K562 (cell line): Measurements from ENCODE around the gene MUSK. TPM values are rescaled to one million over a fixed set of nuclear protein-coding genes. Genes with fewer than 3 reads are reported as not detected.

Experiments used
- ATAC-seq: fragments of 200-7000 bp; cut with Tn5 transposase; 3 replicates; pipeline ENCODE4 v1.9.1; 2020; ENCODE audit warnings: moderate library complexity
- BruUV-seq: library from RNA; stranded (reverse); fragments of 400-500 nt; replicated peaks from 2 replicates; lab custom pipeline; 2021; lab: Mats Ljungman, UMichigan
- CTCF ChIA-PET: fragments of 300-600 bp; formaldehyde crosslinking; extraction: SDS; loops from one replicate; lab custom pipeline; 2021; ENCODE audit warnings: low intra/inter-chr PET ratio; lab: Yijun Ruan, JAX
- POLR2A ChIA-PET: fragments of 300-600, 350-650 bp; sonication (Branson Sonifier 250); formaldehyde crosslinking; extraction: SDS; loops from one replicate; lab custom pipeline; 2021; ENCODE audit warnings: antibody characterized with exemption, inconsistent platforms; lab: Yijun Ruan, JAX
- DNase-seq, 4 experiments: peaks; one replicate each; pipeline versions ENCODE4 v3.0.0 to v3.0.0-alpha.2; 2011 to 2018; ENCODE audit warnings: low spot score in 3 of 4, mixed read lengths in 3 of 4; ENCODE audit errors: extremely low read depth in 1 of 4
- FAIRE-seq: peaks from 2 replicates; lab custom pipeline; 2011; peaks lifted over from hg19 to GRCh38; lab: Jason Lieb, UNC
- H2AFZ ChIP-seq: 2 replicates; pipeline ENCODE4 v1.6.0; 2011; ENCODE audit warnings: low read depth, low read length, control low read depth, inconsistent platforms
- H3K27ac ChIP-seq: fragments of 200-600 bp; 3 replicates; pipeline ENCODE4 v1.8.0; 2011; ENCODE audit warnings: low read depth, mild to moderate bottlenecking, control low read depth, inconsistent platforms, low read length, moderate library complexity, mixed read lengths; ENCODE audit errors: extremely low read depth
- H3K27me3 ChIP-seq, 2 experiments: fragments of 300-600 bp in 1 of 2; 2 replicates in 1 of 2; 3 replicates in 1 of 2; pipeline versions ENCODE4 v1.6.0 to v1.8.0; 2011; ENCODE audit warnings: inconsistent platforms in 2 of 2, low read length in 2 of 2, mild to moderate bottlenecking in 1 of 2, mixed read lengths in 1 of 2, moderate library complexity in 1 of 2; ENCODE audit not compliant: control insufficient read depth in 2 of 2, insufficient read depth in 2 of 2
- H3K36me3 ChIP-seq: fragments of 300-600 bp; 3 replicates; pipeline ENCODE4 v1.8.0; 2011; ENCODE audit warnings: mild to moderate bottlenecking, low read length, inconsistent platforms; ENCODE audit not compliant: control insufficient read depth, insufficient read depth
- H3K4me1 ChIP-seq, 2 experiments: fragments of 200-600 bp in 1 of 2; replicated peaks in 1 of 2; 2 replicates in 1 of 2; 3 replicates in 1 of 2; pipeline versions ENCODE4 v1.5.1 to v1.8.0; 2011; ENCODE audit warnings: inconsistent platforms in 2 of 2, low read length in 2 of 2, mild to moderate bottlenecking in 1 of 2, mixed read lengths in 1 of 2, moderate library complexity in 1 of 2; ENCODE audit not compliant: control insufficient read depth in 2 of 2, insufficient read depth in 2 of 2
- H3K4me2 ChIP-seq: 2 replicates; pipeline ENCODE4 v1.6.1; 2011; ENCODE audit warnings: low read length, control low read depth, inconsistent platforms, mixed read lengths; ENCODE audit not compliant: insufficient read depth
- H3K4me3 ChIP-seq: fragments of 200-600 bp; sonication (generic), shearing (Covaris generic); 2 replicates; pipeline ENCODE4 v1.5.1; 2016; ENCODE audit warnings: control low read depth, inconsistent platforms
- H3K79me2 ChIP-seq: fragments of 200-600 bp; 3 replicates; pipeline ENCODE4 v1.8.0; 2011; ENCODE audit warnings: low read length, inconsistent platforms; ENCODE audit not compliant: control insufficient read depth, insufficient read depth
- H3K9ac ChIP-seq, 2 experiments: 2 replicates each; pipeline versions ENCODE4 v1.6.0 to v1.6.1; 2011; ENCODE audit warnings: low read depth in 2 of 2, low read length in 2 of 2, control low read depth in 1 of 2, inconsistent platforms in 1 of 2, mild to moderate bottlenecking in 1 of 2, mixed read lengths in 1 of 2; ENCODE audit not compliant: insufficient read depth in 1 of 2
- H3K9me1 ChIP-seq: one replicate; pipeline ENCODE4 v1.6.0; 2011; ENCODE audit warnings: inconsistent platforms, mild to moderate bottlenecking, low read length, moderate library complexity; ENCODE audit not compliant: control insufficient read depth, insufficient read depth
- H3K9me3 ChIP-seq: replicated peaks from 2 replicates; pipeline ENCODE4 v1.5.1; 2011; ENCODE audit warnings: low read depth, low read length, inconsistent platforms; ENCODE audit not compliant: control insufficient read depth, insufficient read depth
- H4K20me1 ChIP-seq: replicated peaks from 2 replicates; pipeline ENCODE4 v1.6.1; 2011; ENCODE audit warnings: low read length, inconsistent platforms, mixed read lengths; ENCODE audit not compliant: control insufficient read depth, insufficient read depth
- BCOR ChIP-seq: fragments of 450-650 bp; IDR thresholded peaks from 2 replicates; pipeline ENCODE4 v1.6.1; 2016
- CBX5 ChIP-seq: IDR thresholded peaks from 2 replicates; pipeline ENCODE4 v1.6.1; 2014; ENCODE audit warnings: low read depth, borderline replicate concordance
- CCAR2 ChIP-seq: fragments of 200-400 bp; formaldehyde crosslinking; IDR thresholded peaks from 2 replicates; pipeline ENCODE4 v1.6.1; 2017; ENCODE audit warnings: mild to moderate bottlenecking, low read depth, low read length
- MXI1 ChIP-seq: IDR thresholded peaks from 2 replicates; pipeline ENCODE4 v1.6.1; 2011; ENCODE audit warnings: low read depth, mild to moderate bottlenecking, improper control_type of control experiment, low read length
- MYC ChIP-seq, 2 experiments: fragments of 250-450 bp in 1 of 2; sonication (Bioruptor Pico) in 1 of 2; IDR thresholded peaks; 2 replicates each; pipeline versions ENCODE4 v1.5.1 to v1.6.1; 2012 to 2021; ENCODE audit warnings: low read depth in 2 of 2, borderline replicate concordance in 1 of 2, improper control_type of control experiment in 1 of 2, low read length in 1 of 2, mild to moderate bottlenecking in 1 of 2, moderate library complexity in 1 of 2
- ZNF639 ChIP-seq, 2 experiments: fragments of 200-800 bp in 1 of 2; sonication (Bioruptor generic) in 1 of 2; sonication (generic) in 1 of 2; formaldehyde crosslinking in 1 of 2; IDR thresholded peaks in 1 of 2; conservative IDR thresholded peaks in 1 of 2; 2 replicates each; pipeline versions ENCODE4 v1.5.0 to v1.6.1; 2016 to 2020; ENCODE audit warnings: missing compliant biosample characterization in 1 of 2, missing genetic modification characterization in 1 of 2, missing genetic modification reagents in 1 of 2
- in situ Hi-C: fragments of 300-500 bp; cut with MboI; formaldehyde crosslinking; loops from 4 replicates; pipeline ENCODE4 v1.15.0; 2018; ENCODE audit warnings: inconsistent platforms, mixed read lengths
- intact Hi-C: fragments of 100-400 bp; cut with micrococcal nuclease; formaldehyde crosslinking; loops from 2 replicates; pipeline ENCODE4 v1.14.2; 2022
- polyA plus RNA-seq, 8 experiments: library from polyadenylated mRNA; depleted of rRNA in 4 of 8; stranded (reverse) in 5 of 8; unstranded in 3 of 8; fragments of >200 nt; fragmentation: Nextera tagmentation in 2 of 8; fragmentation: Illumina TruSeq in 1 of 8; extraction: Ambion mirVana in 2 of 8; extraction: Trizol in 1 of 8; gene quantifications; 2 replicates each; pipeline versions ENCODE4 v1.2.1 to v1.2.3, GENCODE V29; 2011 to 2014; ENCODE audit warnings: inconsistent platforms in 1 of 8, missing spikeins in 1 of 8
- total RNA-seq, 7 experiments: library from RNA; depleted of rRNA in 6 of 7; stranded (reverse); fragments of >200 nt in 6 of 7; fragmentation: Illumina TruSeq in 2 of 7; extraction: Trizol in 2 of 7; gene quantifications; 2 replicates each; pipeline versions ENCODE4 v1.2.1 to v1.2.3, GENCODE V29; 2011 to 2021; ENCODE audit warnings: low replicate concordance in 1 of 7
- TF ChIP-seq, protein P1 (sequence below): sonication (generic); formaldehyde crosslinking; IDR thresholded peaks from 2 replicates; pipeline ENCODE4 v1.8.1; 2022; ENCODE audit warnings: missing genetic modification reagents

MUSK gene
- total and polyA plus RNA-seq, 9 of the 15 experiments (the other 6 are each of a cell fraction or from before 2014, with no cell fraction given) = not detected

GRCh38 chr9:110668570-110669167 is at the start of gene MUSK (continued):
- TF ChIP-seq, protein P1, sequence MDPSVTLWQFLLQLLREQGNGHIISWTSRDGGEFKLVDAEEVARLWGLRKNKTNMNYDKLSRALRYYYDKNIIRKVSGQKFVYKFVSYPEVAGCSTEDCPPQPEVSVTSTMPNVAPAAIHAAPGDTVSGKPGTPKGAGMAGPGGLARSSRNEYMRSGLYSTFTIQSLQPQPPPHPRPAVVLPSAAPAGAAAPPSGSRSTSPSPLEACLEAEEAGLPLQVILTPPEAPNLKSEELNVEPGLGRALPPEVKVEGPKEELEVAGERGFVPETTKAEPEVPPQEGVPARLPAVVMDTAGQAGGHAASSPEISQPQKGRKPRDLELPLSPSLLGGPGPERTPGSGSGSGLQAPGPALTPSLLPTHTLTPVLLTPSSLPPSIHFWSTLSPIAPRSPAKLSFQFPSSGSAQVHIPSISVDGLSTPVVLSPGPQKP (CRISPR knock-in tag) = no peak
- TF ChIP-seq CBX5 = no peak

DNA sequence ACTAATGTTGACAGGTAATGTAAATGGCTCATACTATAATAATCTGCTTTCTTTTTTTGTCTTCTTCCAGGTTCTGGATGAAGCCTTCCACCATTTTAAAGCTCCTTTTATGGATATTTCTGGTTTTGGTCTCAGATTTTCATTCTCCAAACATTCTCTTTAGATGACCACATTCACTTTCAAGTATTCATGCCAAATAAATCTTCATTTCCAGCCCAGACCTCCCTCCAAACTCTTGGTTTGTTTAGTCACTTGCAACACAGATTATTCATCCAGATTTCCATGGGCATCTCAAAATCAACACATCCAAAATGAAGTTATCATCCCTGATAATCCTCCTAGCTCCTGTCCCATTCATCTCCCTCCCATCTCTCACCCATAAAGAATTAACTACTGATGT is 48.8 kb upstream of the MUSK start:
- no peaks in the 10 kb centered on the region for H3K36me3 ChIP-seq
- no peak for TF ChIP-seq BCOR
- no peak for TF ChIP-seq MYC (IDR thresholded peaks at IDR 0.05; ENCODE audit: low read depth, low read length)
- no peak for TF ChIP-seq MYC (CRISPR knock-in tag; IDR thresholded peaks at IDR 0.05; ENCODE audit: borderline replicate concordance, low read depth)
- no peak for TF ChIP-seq ZNF639 (CRISPR knock-in tag; conservative IDR thresholded peaks at IDR 0.05 in 1 of 2, IDR thresholded peaks at IDR 0.05 in 1 of 2)
- TF ChIP-seq MXI1 = no peak
- no peak for TF ChIP-seq CCAR2
- H3K4me3 ChIP-seq = no peak overlapping the region
- no peaks in the 10 kb centered on the region for H3K9me3 ChIP-seq
- H3K4me1 ChIP-seq = no peaks in the 10 kb centered on the region
- H2AFZ ChIP-seq = no peak overlapping the region
- no TSS peak for BruUV-seq
- no peaks in the 10 kb centered on the region for H3K27me3 ChIP-seq
- ChIA-PET CTCF (no interaction called here), POLR2A (no interaction called here)
- H3K27ac ChIP-seq = no peak overlapping the region
- no peak for FAIRE-seq
- no peaks in the 10 kb centered on the region for H4K20me1 ChIP-seq
- H3K4me2 ChIP-seq = no peak overlapping the region
- H3K9me1 ChIP-seq = no peaks in the 10 kb centered on the region
- intact Hi-C loops (loop anchor here (5.0 to 10.0 kb wide), 3 partner anchors 193 to 715 kb away; no protein-coding TSS in a partner anchor), in situ Hi-C loops (loop anchor here (5.0 kb wide), 1 partner anchor 438 kb away; no protein-coding TSS in a partner anchor)
- ATAC-seq = no peak
- no peak overlapping the region for H3K9ac ChIP-seq
- H3K79me2 ChIP-seq = no peaks in the 10 kb centered on the region
- no peak for DNase-seq
